K562 (cell line): ENCODE measurements around the gene DEGS2. TPM values are rescaled to one million over a fixed set of nuclear protein-coding genes. Genes with fewer than 3 reads are reported as not detected.
A peak's percentile ranks its signal among the peaks of the same experiment; 100 is the strongest.

Experiments used
- ARID1B ChIP-seq: fragments of 450-650 bp; IDR thresholded peaks from 2 replicates; pipeline ENCODE4 v1.6.1; 2016; ENCODE audit warnings: antibody characterized with exemption, mild to moderate bottlenecking, inconsistent platforms
- ARNT ChIP-seq, 2 experiments: fragments of 450-650 bp; IDR thresholded peaks; 2 replicates each; pipeline ENCODE4 v1.6.1; 2016; ENCODE audit warnings: mild to moderate bottlenecking in 1 of 2
- BDP1 ChIP-seq: IDR thresholded peaks from 3 replicates; pipeline ENCODE4 v1.6.1; 2011; ENCODE audit not compliant: insufficient read length, insufficient read depth
- DPF2 ChIP-seq: fragments of 450-650 bp; IDR thresholded peaks from 2 replicates; pipeline ENCODE4 v1.6.1; 2016
- HDAC1 ChIP-seq, 2 experiments: fragments of 450-650 bp; IDR thresholded peaks; 2 replicates each; pipeline ENCODE4 v1.6.1; 2016 to 2017; ENCODE audit warnings: inconsistent platforms in 1 of 2, mild to moderate bottlenecking in 1 of 2, moderate library complexity in 1 of 2
- HLTF ChIP-seq: fragments of 450-650 bp; IDR thresholded peaks from 2 replicates; pipeline ENCODE4 v1.6.1; 2016
- IRF2 ChIP-seq: sonication (generic); formaldehyde crosslinking; IDR thresholded peaks from 2 replicates; pipeline ENCODE4 v1.8.1; 2022; ENCODE audit warnings: mild to moderate bottlenecking, missing genetic modification reagents
- KDM5B ChIP-seq: fragments of 200-600 bp; sonication (generic); IDR thresholded peaks from 2 replicates; pipeline ENCODE4 v1.6.1; 2012; ENCODE audit warnings: low read depth, mild to moderate bottlenecking, moderate library complexity, low read length, control low read depth, inconsistent platforms; ENCODE audit not compliant: insufficient replicate concordance
- MCM5 ChIP-seq: fragments of 450-650 bp; IDR thresholded peaks from 2 replicates; pipeline ENCODE4 v1.6.1; 2016; ENCODE audit warnings: low read depth
- NFATC3 ChIP-seq: fragments of 450-650 bp; IDR thresholded peaks from 2 replicates; pipeline ENCODE4 v1.6.1; 2017; ENCODE audit warnings: mild to moderate bottlenecking
- RBBP5 ChIP-seq: fragments of 200-600 bp; sonication (generic); IDR thresholded peaks from 2 replicates; pipeline ENCODE4 v1.6.1; 2012; ENCODE audit warnings: borderline replicate concordance, mild to moderate bottlenecking, low read length, control low read depth, inconsistent platforms; ENCODE audit not compliant: insufficient read depth, poor library complexity, severe bottlenecking
- RBM34 ChIP-seq: fragments of 200-400 bp; formaldehyde crosslinking; IDR thresholded peaks from 2 replicates; pipeline ENCODE4 v1.6.1; 2018; ENCODE audit warnings: low read length, borderline replicate concordance; ENCODE audit not compliant: insufficient read depth
- RBM39 ChIP-seq: fragments of 200-400 bp; formaldehyde crosslinking; optimal IDR thresholded peaks from 2 replicates; pipeline ENCODE3; 2018; ENCODE audit warnings: low read depth, low read length
- RNF2 ChIP-seq: sonication (generic); IDR thresholded peaks from 2 replicates; pipeline ENCODE4 v1.6.1; 2016
- SIN3A ChIP-seq, 2 experiments: fragments of 150-350 bp in 1 of 2; IDR thresholded peaks; 2 replicates each; pipeline ENCODE4 v1.6.1; 2011 to 2016; ENCODE audit warnings: borderline replicate concordance in 2 of 2, low read depth in 2 of 2, low read length in 2 of 2, mild to moderate bottlenecking in 2 of 2, moderate library complexity in 2 of 2; ENCODE audit not compliant: control insufficient read depth in 1 of 2
- SLC30A9 ChIP-seq: fragments of 250-450 bp; sonication (Bioruptor Pico); IDR thresholded peaks from 2 replicates; pipeline ENCODE4 v1.8.0; 2022; ENCODE audit warnings: mild to moderate bottlenecking, moderate library complexity
- TGIF2 ChIP-seq: sonication (generic); formaldehyde crosslinking; IDR thresholded peaks from 2 replicates; pipeline ENCODE4 v1.8.1; 2022; ENCODE audit warnings: mild to moderate bottlenecking, missing genetic modification reagents, moderate library complexity
- TSC22D4 ChIP-seq: fragments of 450-650 bp; IDR thresholded peaks from 2 replicates; pipeline ENCODE4 v1.6.1; 2016; ENCODE audit warnings: missing genetic modification characterization, missing biosample characterization, control low read depth
- ZNF165 ChIP-seq: fragments of 250-450 bp; sonication (Bioruptor Pico); IDR thresholded peaks from 2 replicates; pipeline ENCODE4 v1.4.0; 2020; ENCODE audit warnings: borderline replicate concordance
- ZNF212 ChIP-seq: fragments of 450-650 bp; formaldehyde crosslinking; IDR thresholded peaks from 2 replicates; pipeline ENCODE4 v1.4.0; 2020; ENCODE audit warnings: mild to moderate bottlenecking
- ZNF217 ChIP-seq: sonication (generic); formaldehyde crosslinking; IDR thresholded peaks from 2 replicates; pipeline ENCODE4 v1.8.0; 2022; ENCODE audit warnings: mild to moderate bottlenecking, missing genetic modification reagents
- ZNF311 ChIP-seq: fragments of 250-450 bp; sonication (Bioruptor Pico); IDR thresholded peaks from 2 replicates; pipeline ENCODE4 v1.4.0; 2020; ENCODE audit warnings: mild to moderate bottlenecking, moderate library complexity
- ZNF507 ChIP-seq: conservative IDR thresholded peaks from 2 replicates; pipeline ENCODE4 v1.6.1; 2017; ENCODE audit warnings: missing genetic modification characterization, missing compliant biosample characterization
- ZNF778 ChIP-seq: fragments of 450-650 bp; formaldehyde crosslinking; IDR thresholded peaks from 2 replicates; pipeline ENCODE4 v1.4.0; 2020; ENCODE audit warnings: mild to moderate bottlenecking, moderate library complexity
- polyA plus RNA-seq, 8 experiments: library from polyadenylated mRNA; depleted of rRNA in 4 of 8; stranded (reverse) in 5 of 8; unstranded in 3 of 8; fragments of >200 nt; fragmentation: Nextera tagmentation in 2 of 8; fragmentation: Illumina TruSeq in 1 of 8; extraction: Ambion mirVana in 2 of 8; extraction: Trizol in 1 of 8; gene quantifications; 2 replicates each; pipeline versions ENCODE4 v1.2.1 to v1.2.3, GENCODE V29; 2011 to 2014; ENCODE audit warnings: inconsistent platforms in 1 of 8, missing spikeins in 1 of 8
- total RNA-seq, 7 experiments: library from RNA; depleted of rRNA in 6 of 7; stranded (reverse); fragments of >200 nt in 6 of 7; fragmentation: Illumina TruSeq in 2 of 7; extraction: Trizol in 2 of 7; gene quantifications; 2 replicates each; pipeline versions ENCODE4 v1.2.1 to v1.2.3, GENCODE V29; 2011 to 2021; ENCODE audit warnings: low replicate concordance in 1 of 7
- TF ChIP-seq, protein P1 (sequence below): fragments of 250-450 bp; sonication (Bioruptor Pico); IDR thresholded peaks from 2 replicates; pipeline ENCODE4 v1.9.0; 2021; ENCODE audit warnings: mild to moderate bottlenecking
- TF ChIP-seq, protein P2 (sequence below), 3 experiments: fragments of 200-800 bp in 1 of 3; fragments of 250-450 bp in 1 of 3; fragments of 450-650 bp in 1 of 3; sonication (Bioruptor Pico) in 1 of 3; sonication (Bioruptor generic) in 1 of 3; formaldehyde crosslinking in 1 of 3; IDR thresholded peaks; 2 replicates each; pipeline versions ENCODE4 v1.6.1 to v1.8.0; 2016 to 2022; ENCODE audit warnings: mild to moderate bottlenecking in 2 of 3, missing genetic modification characterization in 2 of 3, missing compliant biosample characterization in 1 of 3, moderate library complexity in 1 of 3

Gene DEGS2
- total and polyA plus RNA-seq, 9 of the 15 experiments (the other 6 are each of a cell fraction or from before 2014, with no cell fraction given), result 0.22 to 2.9 (median 0.70) TPM

DNA sequence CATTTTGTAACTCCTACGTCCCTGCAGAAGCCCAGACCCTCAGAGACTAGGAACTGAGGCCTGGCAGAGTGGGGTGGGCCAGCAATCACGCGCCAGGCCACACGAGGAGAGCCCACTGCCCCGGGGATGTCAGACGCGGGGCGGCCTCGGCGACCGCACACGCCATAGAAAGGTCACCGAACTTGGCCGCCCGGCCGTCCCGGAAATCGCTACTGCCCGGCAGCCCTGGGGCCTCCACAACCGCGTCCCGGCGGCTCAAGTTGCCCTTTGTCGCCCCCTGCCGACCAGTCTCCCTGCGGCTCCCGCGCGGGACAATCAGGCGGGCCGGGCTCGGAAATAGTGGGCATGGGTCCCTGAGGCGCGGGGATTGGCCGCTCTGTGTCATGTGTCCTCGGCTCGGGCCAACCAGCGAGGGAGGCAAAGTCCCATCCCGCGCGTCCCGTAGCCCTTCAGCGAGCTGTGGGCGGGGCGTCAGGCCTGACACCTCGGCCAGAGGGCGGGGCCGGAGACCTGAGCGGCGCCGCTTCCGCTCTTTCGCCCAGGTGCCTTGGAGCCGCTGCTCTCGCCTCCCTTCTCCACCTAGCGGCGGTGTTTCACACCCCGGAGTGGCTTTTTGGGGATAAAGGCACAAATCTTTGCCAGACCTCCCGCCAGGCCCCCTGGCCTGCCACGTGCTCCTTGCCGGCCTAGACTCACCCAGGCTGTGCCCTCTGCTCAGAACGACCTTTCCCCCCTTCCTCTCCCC is 33.4 kb upstream of the DEGS2 start (continued):
- TF ChIP-seq HDAC1 (IDR thresholded peaks at IDR 0.05), result no peak
- TF ChIP-seq BDP1, result no peak
- TF ChIP-seq NFATC3, result no peak
- TF ChIP-seq, protein P1, sequence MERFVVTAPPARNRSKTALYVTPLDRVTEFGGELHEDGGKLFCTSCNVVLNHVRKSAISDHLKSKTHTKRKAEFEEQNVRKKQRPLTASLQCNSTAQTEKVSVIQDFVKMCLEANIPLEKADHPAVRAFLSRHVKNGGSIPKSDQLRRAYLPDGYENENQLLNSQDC (CRISPR knock-in tag), result no peak
- no peak for TF ChIP-seq IRF2 (CRISPR knock-in tag)
- TF ChIP-seq TSC22D4 (tag), result no peak
- TF ChIP-seq ZNF311 (CRISPR knock-in tag), result no peak
- no peak for TF ChIP-seq KDM5B
- peak; percentile 36; the same call in 1 of the 2 replicates for TF ChIP-seq DPF2
- TF ChIP-seq ZNF778, result no peak
- TF ChIP-seq SIN3A (IDR thresholded peaks at IDR 0.05; ENCODE audit: borderline replicate concordance in 2 of 2, control insufficient read depth in 1 of 2, low read depth in 2 of 2, low read length in 2 of 2), result no peak
- TF ChIP-seq ZNF212 (CRISPR knock-in tag), result no peak
- no peak for TF ChIP-seq ZNF165 (CRISPR knock-in tag)
- TF ChIP-seq HLTF, result no peak
- no peak for TF ChIP-seq MCM5
- no peak for TF ChIP-seq RBM39
- no peak for TF ChIP-seq ZNF507 (tag)
- 0 out of 2 replicates have a peak, but pooled peaks have one; percentile 13 for TF ChIP-seq ARID1B
- TF ChIP-seq RBM34, result no peak
- peak; percentile 53 for TF ChIP-seq RBBP5
- TF ChIP-seq ZNF217, result no peak
- no peak for TF ChIP-seq SLC30A9 (CRISPR knock-in tag)
- no peak for TF ChIP-seq ARNT (IDR thresholded peaks at IDR 0.05)
- TF ChIP-seq, protein P2, sequence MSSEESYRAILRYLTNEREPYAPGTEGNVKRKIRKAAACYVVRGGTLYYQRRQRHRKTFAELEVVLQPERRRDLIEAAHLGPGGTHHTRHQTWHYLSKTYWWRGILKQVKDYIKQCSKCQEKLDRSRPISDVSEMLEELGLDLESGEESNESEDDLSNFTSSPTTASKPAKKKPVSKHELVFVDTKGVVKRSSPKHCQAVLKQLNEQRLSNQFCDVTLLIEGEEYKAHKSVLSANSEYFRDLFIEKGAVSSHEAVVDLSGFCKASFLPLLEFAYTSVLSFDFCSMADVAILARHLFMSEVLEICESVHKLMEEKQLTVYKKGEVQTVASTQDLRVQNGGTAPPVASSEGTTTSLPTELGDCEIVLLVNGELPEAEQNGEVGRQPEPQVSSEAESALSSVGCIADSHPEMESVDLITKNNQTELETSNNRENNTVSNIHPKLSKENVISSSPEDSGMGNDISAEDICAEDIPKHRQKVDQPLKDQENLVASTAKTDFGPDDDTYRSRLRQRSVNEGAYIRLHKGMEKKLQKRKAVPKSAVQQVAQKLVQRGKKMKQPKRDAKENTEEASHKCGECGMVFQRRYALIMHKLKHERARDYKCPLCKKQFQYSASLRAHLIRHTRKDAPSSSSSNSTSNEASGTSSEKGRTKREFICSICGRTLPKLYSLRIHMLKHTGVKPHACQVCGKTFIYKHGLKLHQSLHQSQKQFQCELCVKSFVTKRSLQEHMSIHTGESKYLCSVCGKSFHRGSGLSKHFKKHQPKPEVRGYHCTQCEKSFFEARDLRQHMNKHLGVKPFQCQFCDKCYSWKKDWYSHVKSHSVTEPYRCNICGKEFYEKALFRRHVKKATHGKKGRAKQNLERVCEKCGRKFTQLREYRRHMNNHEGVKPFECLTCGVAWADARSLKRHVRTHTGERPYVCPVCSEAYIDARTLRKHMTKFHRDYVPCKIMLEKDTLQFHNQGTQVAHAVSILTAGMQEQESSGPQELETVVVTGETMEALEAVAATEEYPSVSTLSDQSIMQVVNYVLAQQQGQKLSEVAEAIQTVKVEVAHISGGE (CRISPR knock-in tag; IDR thresholded peaks at IDR 0.05), result peak in 2 of 3 experiments; percentile 15 to 72; a peak in 2 of 6 replicates
- no peak for TF ChIP-seq TGIF2 (CRISPR knock-in tag)
- TF ChIP-seq RNF2, result peak; percentile 71
